Mesenchymal stem cell (in vitro differentiated cells and primary cell): Measurements from ENCODE around the gene CLDN12.

Experiments used
- DNase-seq: peaks from one replicate; pipeline ENCODE4 v3.0.0-alpha.2; 2013
- H2AFZ ChIP-seq: one replicate; pipeline ENCODE4 v1.6.1; 2013; ENCODE audit warnings: low read depth, mild to moderate bottlenecking, control low read depth, inconsistent platforms, low read length, moderate library complexity
- H2AK5ac ChIP-seq: 2 replicates; pipeline ENCODE4 v1.6.1; 2013; ENCODE audit warnings: low read length, moderate library complexity, mild to moderate bottlenecking, inconsistent platforms; ENCODE audit not compliant: severe bottlenecking
- H2BK120ac ChIP-seq: one replicate; pipeline ENCODE4 v1.6.1; 2013; ENCODE audit warnings: low read depth, mild to moderate bottlenecking, inconsistent platforms, low read length, moderate library complexity
- H2BK12ac ChIP-seq, 2 experiments: one replicate each; pipeline ENCODE4 v1.6.1; 2013; ENCODE audit warnings: inconsistent platforms in 2 of 2, low read length in 2 of 2, mild to moderate bottlenecking in 2 of 2, moderate library complexity in 2 of 2, control low read depth in 1 of 2
- H2BK15ac ChIP-seq: one replicate; pipeline ENCODE4 v1.6.1; 2013; ENCODE audit warnings: mild to moderate bottlenecking, low read depth, inconsistent platforms; ENCODE audit not compliant: poor library complexity, severe bottlenecking
- H2BK5ac ChIP-seq: 2 replicates; pipeline ENCODE4 v1.6.1; 2013; ENCODE audit warnings: low read depth, mild to moderate bottlenecking, low read length, control low read depth, inconsistent platforms; ENCODE audit not compliant: poor library complexity, severe bottlenecking
- H3K14ac ChIP-seq, 2 experiments: one replicate each; pipeline ENCODE4 v1.6.1; 2013; ENCODE audit warnings: inconsistent platforms in 2 of 2, low read length in 2 of 2, control low read depth in 1 of 2, mild to moderate bottlenecking in 1 of 2, moderate library complexity in 1 of 2
- H3K18ac ChIP-seq, 2 experiments: one replicate each; pipeline ENCODE4 v1.6.1; 2013; ENCODE audit warnings: inconsistent platforms in 2 of 2, low read length in 2 of 2, control low read depth in 1 of 2, low read depth in 1 of 2, mild to moderate bottlenecking in 1 of 2
- H3K23ac ChIP-seq, 2 experiments: one replicate each; pipeline ENCODE4 v1.6.1; 2013; ENCODE audit warnings: inconsistent platforms in 2 of 2, low read length in 2 of 2, mild to moderate bottlenecking in 2 of 2, moderate library complexity in 2 of 2, control low read depth in 1 of 2
- H3K27ac ChIP-seq: 2 replicates; pipeline ENCODE4 v1.5.1; 2013; ENCODE audit warnings: mild to moderate bottlenecking, moderate library complexity, low read length, control low read depth, inconsistent platforms; ENCODE audit not compliant: poor library complexity, severe bottlenecking
- H3K27me3 ChIP-seq, 2 experiments: 2 replicates each; pipeline versions ENCODE4 v1.6.1 to v1.7.0; 2013; ENCODE audit warnings: low read length in 2 of 2, mild to moderate bottlenecking in 2 of 2, moderate library complexity in 2 of 2, control low read depth in 1 of 2, inconsistent platforms in 1 of 2; ENCODE audit not compliant: control insufficient read depth in 1 of 2, insufficient read depth in 1 of 2
- H3K36me3 ChIP-seq, 2 experiments: 2 replicates each; pipeline versions ENCODE4 v1.6.1 to v1.7.0; 2013; ENCODE audit warnings: low read length in 2 of 2, control low read depth in 1 of 2, inconsistent platforms in 1 of 2, low read depth in 1 of 2, mild to moderate bottlenecking in 1 of 2; ENCODE audit not compliant: insufficient read depth in 2 of 2, control insufficient read depth in 1 of 2
- H3K4ac ChIP-seq, 2 experiments: one replicate each; pipeline ENCODE4 v1.6.1; 2013; ENCODE audit warnings: inconsistent platforms in 2 of 2, low read length in 2 of 2, mild to moderate bottlenecking in 2 of 2, moderate library complexity in 2 of 2, control low read depth in 1 of 2, low read depth in 1 of 2
- H3K4me1 ChIP-seq: 2 replicates; pipeline ENCODE4 v1.6.1; 2013; ENCODE audit warnings: low read depth, low read length, control low read depth; ENCODE audit not compliant: control insufficient read depth, insufficient read depth
- H3K4me2 ChIP-seq: 2 replicates; pipeline ENCODE4 v1.6.1; 2013; ENCODE audit warnings: low read length, mild to moderate bottlenecking, inconsistent platforms; ENCODE audit not compliant: poor library complexity, severe bottlenecking
- H3K4me3 ChIP-seq, 2 experiments: 2 replicates each; pipeline versions ENCODE4 v1.5.1 to v1.7.0; 2013; ENCODE audit warnings: low read length in 2 of 2, mild to moderate bottlenecking in 2 of 2, control low read depth in 1 of 2, low read depth in 1 of 2; ENCODE audit not compliant: insufficient read depth in 1 of 2
- H3K79me1 ChIP-seq: replicated peaks from 2 replicates; pipeline ENCODE4 v1.6.1; 2013; ENCODE audit warnings: mild to moderate bottlenecking, control low read depth, low read length, inconsistent platforms; ENCODE audit not compliant: poor library complexity, severe bottlenecking
- H3K9ac ChIP-seq: 2 replicates; pipeline ENCODE4 v1.7.0; 2013; ENCODE audit warnings: mild to moderate bottlenecking, low read length, moderate library complexity
- H3K9me3 ChIP-seq: 2 replicates; pipeline ENCODE4 v1.7.0; 2013; ENCODE audit warnings: mild to moderate bottlenecking, low read length; ENCODE audit not compliant: control insufficient read depth
- H4K8ac ChIP-seq: one replicate; pipeline ENCODE4 v1.6.1; 2013; ENCODE audit warnings: inconsistent platforms, mild to moderate bottlenecking, low read length, moderate library complexity
- H4K91ac ChIP-seq: one replicate; pipeline ENCODE4 v1.6.1; 2013; ENCODE audit warnings: mild to moderate bottlenecking, low read length, inconsistent platforms
- WGBS: methylation state at CpG from one replicate; pipeline ENCODE4 v1.1.7; 2013; ENCODE audit warnings: mixed read lengths; 5-methylcytosine and 5-hydroxymethylcytosine counted together

CLDN12 gene

DNA sequence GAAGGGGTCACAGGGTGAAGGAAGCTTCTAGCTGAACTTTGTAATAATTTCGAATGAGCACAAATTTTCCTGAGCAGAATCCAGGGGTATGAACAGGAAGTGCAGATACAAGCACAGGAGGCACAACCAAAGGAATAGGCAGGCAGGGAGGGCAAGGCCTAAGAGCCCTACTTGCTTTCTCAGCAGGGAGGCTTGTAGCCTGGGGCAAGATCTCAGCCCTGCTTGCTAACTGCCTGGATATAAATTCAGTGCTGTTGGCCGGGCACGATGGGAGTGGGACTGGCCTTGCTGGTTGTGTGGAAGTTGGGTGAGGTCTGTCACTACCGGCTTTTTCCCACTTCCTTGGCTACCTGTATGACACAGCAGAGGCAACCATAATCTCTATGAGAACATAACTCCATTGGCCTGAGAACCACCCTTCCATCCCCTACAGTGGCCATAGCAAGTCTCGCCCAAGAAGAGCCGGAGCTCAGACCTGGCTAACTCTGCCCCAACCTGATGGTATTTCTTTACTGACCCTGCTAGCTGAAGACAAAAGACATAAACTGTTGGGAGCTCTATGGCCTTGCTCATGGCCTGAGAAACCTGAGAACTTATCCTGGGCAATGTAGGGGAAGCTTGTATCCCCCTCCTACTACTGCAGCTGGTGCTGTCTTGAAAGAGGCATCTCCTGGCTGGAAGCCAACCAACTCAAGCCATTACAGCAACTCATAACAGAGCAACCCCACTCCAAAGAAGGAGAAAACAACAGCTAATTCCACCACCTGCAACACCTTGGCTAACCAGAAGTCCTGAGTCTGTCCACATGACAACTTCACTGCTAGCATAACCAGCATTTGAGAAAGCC lies 27.6 kb downstream of the CLDN12 start:
- Histone ChIP-seq H3K79me1 (no peaks in the 10 kb centered on the region), H3K14ac (no peak overlapping the region), H3K36me3 (no peaks in the 10 kb centered on the region), H3K4me1 (no peaks in the 10 kb centered on the region), H2BK12ac (no peak overlapping the region), H3K4me3 (no peak overlapping the region), H4K8ac (no peak overlapping the region), H2AFZ (no peak overlapping the region), H3K4ac (no peak overlapping the region), H3K9me3 (peaks cover 6% of the 10 kb centered on the region), H3K27ac (no peak overlapping the region), H4K91ac (no peak overlapping the region), H3K18ac (no peak overlapping the region), H2BK15ac (no peak overlapping the region), H3K27me3 (no peaks in the 10 kb centered on the region), H2AK5ac (no peak overlapping the region), H3K23ac (no peak overlapping the region), H3K9ac (no peak overlapping the region), H2BK5ac (no peak overlapping the region), H3K4me2 (no peak overlapping the region), H2BK120ac (no peak overlapping the region)
- 91% methylated on average over 6 of the region's 6 CpGs for WGBS
- DNase-seq = no peak

DNA sequence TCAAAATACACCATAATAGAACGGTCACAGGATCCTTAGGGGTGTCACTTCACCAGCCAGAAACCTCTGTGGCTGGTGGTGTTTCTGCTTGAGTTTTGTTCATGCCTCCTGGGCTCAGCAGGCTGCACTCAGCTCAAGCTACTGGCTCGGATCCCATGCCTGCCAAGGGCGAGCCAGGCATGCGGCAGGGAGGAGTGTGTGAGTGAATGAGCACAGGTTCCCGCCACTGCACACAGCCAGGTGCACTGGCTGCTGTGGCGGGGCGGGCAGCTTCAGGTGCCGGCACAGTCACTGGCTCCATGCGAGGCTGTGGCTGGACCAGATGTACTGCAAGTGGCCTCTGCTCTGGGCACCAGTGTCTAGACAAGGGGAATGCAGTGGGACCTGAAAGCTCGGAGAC lies 29.5 kb downstream of the CLDN12 start:
- Histone ChIP-seq H3K18ac (no peak overlapping the region), H2AK5ac (no peak overlapping the region), H3K14ac (no peak overlapping the region), H3K23ac (no peak overlapping the region), H3K79me1 (no peaks in the 10 kb centered on the region), H3K4ac (no peak overlapping the region), H2BK12ac (no peak overlapping the region), H2BK120ac (no peak overlapping the region), H3K36me3 (no peaks in the 10 kb centered on the region), H3K27ac (no peak overlapping the region), H3K9me3 (peaks cover 20% of the 10 kb centered on the region), H3K4me3 (no peak overlapping the region), H3K4me2 (no peak overlapping the region), H2BK5ac (no peak overlapping the region), H3K27me3 (no peaks in the 10 kb centered on the region), H3K9ac (no peak overlapping the region), H2AFZ (no peak overlapping the region), H2BK15ac (no peak overlapping the region), H3K4me1 (no peaks in the 10 kb centered on the region), H4K91ac (no peak overlapping the region), H4K8ac (no peak overlapping the region)
- DNase-seq = no peak
- 68% methylated on average over 10 of the region's 10 CpGs for WGBS

DNA sequence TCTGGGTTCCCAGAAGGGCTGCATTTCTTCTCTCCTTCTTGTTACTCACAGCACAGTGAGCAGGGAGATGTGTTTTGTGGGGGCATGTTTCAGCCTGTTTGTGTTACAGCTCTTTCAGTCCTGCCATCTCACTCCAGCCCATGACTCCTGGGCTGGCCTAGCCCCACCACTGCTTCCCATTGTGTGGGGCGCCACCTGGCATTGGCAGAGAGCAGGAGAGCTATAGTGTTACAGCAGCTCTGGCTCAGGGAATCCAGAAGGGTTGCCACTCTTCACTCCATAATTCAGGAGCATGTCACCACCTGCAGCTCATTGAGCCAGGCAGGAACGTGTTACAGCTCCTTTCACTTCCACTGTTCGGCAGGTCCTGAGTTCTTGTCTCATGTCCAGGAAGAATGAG lies 30.0 kb downstream of the CLDN12 start:
- Histone ChIP-seq H3K27me3 (no peaks in the 10 kb centered on the region), H4K8ac (no peak overlapping the region), H3K9me3 (peaks cover 23% of the 10 kb centered on the region), H3K4me1 (no peaks in the 10 kb centered on the region), H3K18ac (no peak overlapping the region), H3K4me3 (no peak overlapping the region), H2AFZ (no peak overlapping the region), H3K14ac (no peak overlapping the region), H4K91ac (no peak overlapping the region), H2AK5ac (no peak overlapping the region), H2BK15ac (no peak overlapping the region), H3K27ac (no peak overlapping the region), H3K36me3 (no peaks in the 10 kb centered on the region), H3K9ac (no peak overlapping the region), H3K4ac (no peak overlapping the region), H3K23ac (no peak overlapping the region), H3K79me1 (no peaks in the 10 kb centered on the region), H3K4me2 (no peak overlapping the region), H2BK120ac (no peak overlapping the region), H2BK12ac (no peak overlapping the region), H2BK5ac (no peak overlapping the region)
- WGBS = 58% methylated on average over 3 of the region's 3 CpGs
- DNase-seq = no peak

DNA sequence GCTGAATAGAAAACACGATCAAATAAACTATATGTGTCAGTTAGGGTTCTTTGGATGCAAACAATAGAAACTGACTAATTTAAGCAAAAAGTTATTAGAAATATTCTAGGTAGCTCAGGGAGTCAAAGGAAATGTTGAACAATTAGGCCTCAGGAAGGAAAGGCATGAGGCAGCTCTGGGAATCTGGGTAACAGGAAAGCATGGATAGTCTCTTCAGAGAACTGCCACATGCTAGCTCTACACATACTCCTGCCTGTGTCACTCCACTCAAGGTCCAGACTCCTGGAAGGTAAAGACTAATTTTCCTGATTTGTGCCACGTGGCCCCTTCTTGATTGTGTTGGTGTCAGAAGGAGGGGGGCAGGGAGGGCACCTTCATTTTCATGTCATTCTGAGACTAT lies 42.4 kb downstream of the CLDN12 start:
- H2BK12ac ChIP-seq = no peak overlapping the region
- H3K79me1 ChIP-seq = no peaks in the 10 kb centered on the region
- 65% methylated on average over 2 of the region's 2 CpGs for WGBS
- no peak overlapping the region for H3K9ac ChIP-seq
- H3K27ac ChIP-seq = no peak overlapping the region
- no peak overlapping the region for H2BK5ac ChIP-seq
- no peaks in the 10 kb centered on the region for H3K36me3 ChIP-seq
- H3K27me3 ChIP-seq = no peaks in the 10 kb centered on the region
- no peak overlapping the region for H3K14ac ChIP-seq
- H4K91ac ChIP-seq = no peak overlapping the region
- no peak overlapping the region for H3K4me3 ChIP-seq
- H4K8ac ChIP-seq = no peak overlapping the region
- H2AK5ac ChIP-seq = no peak overlapping the region
- DNase-seq = no peak
- H3K18ac ChIP-seq = no peak overlapping the region
- no peak overlapping the region for H3K4ac ChIP-seq
- H3K4me2 ChIP-seq = no peak overlapping the region
- no peaks in the 10 kb centered on the region for H3K9me3 ChIP-seq
- H3K23ac ChIP-seq = no peak overlapping the region
- H2BK15ac ChIP-seq = no peak overlapping the region
- no peak overlapping the region for H2BK120ac ChIP-seq
- no peak overlapping the region for H2AFZ ChIP-seq
- H3K4me1 ChIP-seq = no peaks in the 10 kb centered on the region
